Measurements from ENCODE around the gene FBRSL1.
"Not testable (repeated sequence)": the region's sequence is repeated elsewhere in the genome, so short reads cannot be mapped to it uniquely, and the experiment has no call there.

FBRSL1 gene

GRCh38 chr12:132474799-132475303, 15.1 kb upstream of the FBRSL1 start:
- H3K4me1 ChIP-seq (ENCODE audit: control insufficient read depth in 1 of 2, insufficient read depth in 2 of 2, low read length in 2 of 2); H3K27me3 ChIP-seq (ENCODE audit: low read depth, low read length); H3K9me3 ChIP-seq (ENCODE audit: control insufficient read depth in 1 of 2, low read length in 2 of 2); H3K36me3 ChIP-seq (ENCODE audit: control insufficient read depth in 1 of 2, insufficient read depth in 2 of 2, low read length in 2 of 2); H3K27ac ChIP-seq (ENCODE audit: low read length); H3K4me3 ChIP-seq (ENCODE audit: low read depth in 1 of 2, low read length in 2 of 2): not testable (repeated sequence)

- H3K4me3 ChIP-seq (ENCODE audit: low read depth in 1 of 2, low read length in 2 of 2) = no peak overlapping the region
- no peak overlapping the region for H3K27ac ChIP-seq (ENCODE audit: low read length)
- H3K36me3 ChIP-seq (ENCODE audit: control insufficient read depth in 1 of 2, insufficient read depth in 2 of 2, low read length in 2 of 2) = no peaks in the 10 kb centered on the region
Observed at GRCh38 chr12:132475304-132476037, 14.5 kb upstream of the FBRSL1 start.

DNA sequence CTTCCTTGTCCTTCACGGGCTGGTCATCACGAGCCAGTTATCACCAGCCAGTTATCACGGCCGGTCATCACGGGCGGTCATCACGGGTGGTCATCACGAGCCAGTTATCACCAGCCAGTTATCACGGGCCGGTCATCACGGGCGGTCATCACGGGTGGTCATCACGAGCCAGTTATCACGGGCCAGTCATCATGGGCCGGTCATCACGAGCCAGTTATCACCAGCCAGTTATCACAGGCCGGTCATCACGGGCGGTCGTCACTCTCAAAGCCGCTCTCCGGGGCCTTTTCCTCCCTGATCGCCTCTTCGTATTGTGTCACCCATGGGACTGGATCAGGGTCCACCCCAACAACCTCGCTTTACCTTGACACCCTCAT, 13.9 kb upstream of the FBRSL1 start:
- Histone ChIP-seq H3K4me1 (ENCODE audit: control insufficient read depth in 1 of 2, insufficient read depth in 2 of 2, low read length in 2 of 2) (no peaks in the 10 kb centered on the region), H3K9me3 (ENCODE audit: control insufficient read depth in 1 of 2, low read length in 2 of 2) (no peaks in the 10 kb centered on the region), H3K36me3 (ENCODE audit: control insufficient read depth in 1 of 2, insufficient read depth in 2 of 2, low read length in 2 of 2) (no peaks in the 10 kb centered on the region), H3K27ac (ENCODE audit: low read length) (no peak overlapping the region), H3K27me3 (ENCODE audit: low read depth, low read length) (no peaks in the 10 kb centered on the region), H3K4me3 (ENCODE audit: low read depth in 1 of 2, low read length in 2 of 2) (no peak overlapping the region)

More at GRCh38 chr12:132475304-132476037, 14.5 kb upstream of the FBRSL1 start:
- Histone ChIP-seq H3K4me1 (ENCODE audit: control insufficient read depth in 1 of 2, insufficient read depth in 2 of 2, low read length in 2 of 2) (no peaks in the 10 kb centered on the region), H3K27me3 (ENCODE audit: low read depth, low read length) (no peaks in the 10 kb centered on the region), H3K9me3 (ENCODE audit: control insufficient read depth in 1 of 2, low read length in 2 of 2) (no peaks in the 10 kb centered on the region)

GRCh38 chr12:132476421-132476820, 13.5 kb upstream of the FBRSL1 start:
- no peaks in the 10 kb centered on the region for H3K9me3 ChIP-seq (ENCODE audit: control insufficient read depth in 1 of 2, low read length in 2 of 2)
- no peaks in the 10 kb centered on the region for H3K27me3 ChIP-seq (ENCODE audit: low read depth, low read length)
- no peaks in the 10 kb centered on the region for H3K36me3 ChIP-seq (ENCODE audit: control insufficient read depth in 1 of 2, insufficient read depth in 2 of 2, low read length in 2 of 2)
- no peaks in the 10 kb centered on the region for H3K4me1 ChIP-seq (ENCODE audit: control insufficient read depth in 1 of 2, insufficient read depth in 2 of 2, low read length in 2 of 2)
- no peak overlapping the region for H3K4me3 ChIP-seq (ENCODE audit: low read depth in 1 of 2, low read length in 2 of 2)
- no peak overlapping the region for H3K27ac ChIP-seq (ENCODE audit: low read length)

DNA sequence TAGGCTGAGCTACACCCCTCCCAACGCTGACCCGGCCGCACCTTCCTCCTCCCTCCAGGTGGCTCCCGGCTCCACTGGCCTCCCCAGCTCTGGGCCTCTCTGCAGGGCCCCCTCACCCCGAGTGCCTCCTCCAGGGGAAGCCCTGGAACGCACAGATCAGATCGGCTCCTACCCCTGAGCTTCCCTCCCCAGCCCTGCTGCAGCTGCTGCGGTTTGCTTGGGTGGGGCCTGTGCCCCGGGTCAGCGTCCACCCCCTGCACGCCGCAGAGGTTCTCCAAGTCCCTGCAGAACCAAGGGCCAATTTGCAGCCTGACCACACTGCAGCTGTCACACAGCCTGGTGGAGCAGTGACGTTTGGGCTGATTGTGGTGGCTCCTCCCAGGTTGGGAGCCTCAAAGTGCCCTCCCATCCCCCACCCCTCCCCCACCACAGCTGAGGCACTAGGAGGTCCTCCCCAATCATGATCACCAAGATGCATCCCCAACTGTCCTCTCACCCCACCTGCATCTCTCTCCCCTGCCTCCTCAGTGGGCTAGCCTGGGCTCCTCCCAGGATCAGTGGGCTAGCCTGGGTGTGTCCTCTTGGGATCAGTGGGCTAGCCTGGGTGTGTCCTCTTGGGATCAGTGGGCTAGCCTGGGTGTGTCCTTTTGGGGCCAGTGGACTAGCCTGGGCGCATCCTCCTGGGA, 12.8 kb upstream of the FBRSL1 start:
- H3K27ac ChIP-seq (ENCODE audit: low read length) = no peak overlapping the region
- H3K27me3 ChIP-seq (ENCODE audit: low read depth, low read length) = no peaks in the 10 kb centered on the region

GRCh38 chr12:132477703-132478432, 12.1 kb upstream of the FBRSL1 start:
- Histone ChIP-seq H3K27ac (ENCODE audit: low read length) (no peak overlapping the region), H3K4me1 (ENCODE audit: control insufficient read depth in 1 of 2, insufficient read depth in 2 of 2, low read length in 2 of 2) (no peaks in the 10 kb centered on the region), H3K9me3 (ENCODE audit: control insufficient read depth in 1 of 2, low read length in 2 of 2) (no peaks in the 10 kb centered on the region)

More for the DNA sequence above, 12.8 kb upstream of the FBRSL1 start:
- Histone ChIP-seq H3K9me3 (ENCODE audit: control insufficient read depth in 1 of 2, low read length in 2 of 2) (no peaks in the 10 kb centered on the region), H3K36me3 (ENCODE audit: control insufficient read depth in 1 of 2, insufficient read depth in 2 of 2, low read length in 2 of 2) (no peaks in the 10 kb centered on the region), H3K4me3 (ENCODE audit: low read depth in 1 of 2, low read length in 2 of 2) (no peak overlapping the region), H3K4me1 (ENCODE audit: control insufficient read depth in 1 of 2, insufficient read depth in 2 of 2, low read length in 2 of 2) (no peaks in the 10 kb centered on the region)

GRCh38 chr12:132478433-132478803, 11.5 kb upstream of the FBRSL1 start:
- Histone ChIP-seq H3K36me3 (ENCODE audit: control insufficient read depth in 1 of 2, insufficient read depth in 2 of 2, low read length in 2 of 2) (no peaks in the 10 kb centered on the region), H3K4me1 (ENCODE audit: control insufficient read depth in 1 of 2, insufficient read depth in 2 of 2, low read length in 2 of 2) (no peaks in the 10 kb centered on the region), H3K27ac (ENCODE audit: low read length) (no peak overlapping the region), H3K4me3 (ENCODE audit: low read depth in 1 of 2, low read length in 2 of 2) (no peak overlapping the region), H3K9me3 (ENCODE audit: control insufficient read depth in 1 of 2, low read length in 2 of 2) (no peaks in the 10 kb centered on the region), H3K27me3 (ENCODE audit: low read depth, low read length) (no peaks in the 10 kb centered on the region)

More at GRCh38 chr12:132477703-132478432, 12.1 kb upstream of the FBRSL1 start:
- no peaks in the 10 kb centered on the region for H3K27me3 ChIP-seq (ENCODE audit: low read depth, low read length)
- H3K4me3 ChIP-seq (ENCODE audit: low read depth in 1 of 2, low read length in 2 of 2) = no peak overlapping the region
- H3K36me3 ChIP-seq (ENCODE audit: control insufficient read depth in 1 of 2, insufficient read depth in 2 of 2, low read length in 2 of 2) = no peaks in the 10 kb centered on the region

DNA sequence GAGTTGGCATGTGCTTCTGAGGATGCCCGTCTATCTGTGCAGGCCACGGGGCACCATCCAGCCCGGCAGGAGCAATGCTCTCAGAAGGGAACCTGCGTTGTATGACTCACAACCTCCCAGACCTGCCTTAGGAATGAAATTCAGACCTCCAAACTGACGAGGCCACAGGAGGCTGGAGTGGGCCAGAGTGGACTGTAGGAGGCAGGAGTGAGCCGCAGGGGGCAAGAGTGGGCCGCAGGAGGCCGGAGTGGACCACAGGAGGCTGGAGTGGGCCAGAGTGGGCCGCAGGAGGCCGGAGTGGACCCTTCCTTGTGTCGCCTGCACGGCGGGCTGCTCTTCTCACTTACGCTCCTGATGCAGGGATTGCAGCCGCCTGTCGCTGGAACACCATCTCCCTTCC, 11.1 kb upstream of the FBRSL1 start:
- Histone ChIP-seq H3K4me1 (ENCODE audit: control insufficient read depth in 1 of 2, insufficient read depth in 2 of 2, low read length in 2 of 2) (no peaks in the 10 kb centered on the region), H3K36me3 (ENCODE audit: control insufficient read depth in 1 of 2, insufficient read depth in 2 of 2, low read length in 2 of 2) (no peaks in the 10 kb centered on the region), H3K27ac (ENCODE audit: low read length) (no peak overlapping the region), H3K27me3 (ENCODE audit: low read depth, low read length) (no peaks in the 10 kb centered on the region), H3K9me3 (ENCODE audit: control insufficient read depth in 1 of 2, low read length in 2 of 2) (no peaks in the 10 kb centered on the region), H3K4me3 (ENCODE audit: low read depth in 1 of 2, low read length in 2 of 2) (no peak overlapping the region)

GRCh38 chr12:132479291-132479690, 10.7 kb upstream of the FBRSL1 start:
- H3K36me3 ChIP-seq (ENCODE audit: control insufficient read depth in 1 of 2, insufficient read depth in 2 of 2, low read length in 2 of 2) = no peaks in the 10 kb centered on the region
- H3K27ac ChIP-seq (ENCODE audit: low read length) = no peak overlapping the region
- no peaks in the 10 kb centered on the region for H3K27me3 ChIP-seq (ENCODE audit: low read depth, low read length)

GRCh38 chr12:132479938-132480622, 9.9 kb upstream of the FBRSL1 start:
- no peaks in the 10 kb centered on the region for H3K9me3 ChIP-seq (ENCODE audit: control insufficient read depth in 1 of 2, low read length in 2 of 2)

More at GRCh38 chr12:132479291-132479690, 10.7 kb upstream of the FBRSL1 start:
- no peaks in the 10 kb centered on the region for H3K4me1 ChIP-seq (ENCODE audit: control insufficient read depth in 1 of 2, insufficient read depth in 2 of 2, low read length in 2 of 2)
- no peak overlapping the region for H3K4me3 ChIP-seq (ENCODE audit: low read depth in 1 of 2, low read length in 2 of 2)
- H3K9me3 ChIP-seq (ENCODE audit: control insufficient read depth in 1 of 2, low read length in 2 of 2) = no peaks in the 10 kb centered on the region

DNA sequence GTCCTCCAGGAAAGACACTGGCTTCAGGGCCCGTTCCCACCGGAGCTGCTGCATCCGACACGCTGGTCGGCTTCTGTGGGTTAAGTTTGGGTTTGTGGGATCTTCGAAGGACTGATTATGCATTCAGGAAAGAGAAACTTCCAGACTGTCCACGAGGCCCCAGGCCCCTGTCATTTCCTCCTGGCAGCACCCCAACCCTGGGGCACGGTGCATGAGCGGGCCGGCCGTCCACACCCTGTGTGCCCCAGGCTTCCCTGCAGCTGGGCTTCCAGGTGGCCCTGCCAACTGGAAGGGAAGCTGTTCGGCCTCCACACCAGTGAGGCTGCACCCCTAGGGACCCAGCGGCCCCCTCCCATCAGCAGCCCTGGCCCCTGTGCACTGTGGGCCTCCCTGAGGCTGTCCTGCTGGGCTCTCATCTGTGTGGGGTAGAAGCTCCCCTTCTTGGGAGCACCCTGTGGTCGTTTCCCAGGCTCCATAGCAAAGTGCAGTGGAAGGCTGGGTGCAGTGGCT, 9.3 kb upstream of the FBRSL1 start:
- H3K36me3 ChIP-seq (ENCODE audit: control insufficient read depth in 1 of 2, insufficient read depth in 2 of 2, low read length in 2 of 2) = no peaks in the 10 kb centered on the region
- no peaks in the 10 kb centered on the region for H3K9me3 ChIP-seq (ENCODE audit: control insufficient read depth in 1 of 2, low read length in 2 of 2)
- no peak overlapping the region for H3K27ac ChIP-seq (ENCODE audit: low read length)
- H3K27me3 ChIP-seq (ENCODE audit: low read depth, low read length) = no peaks in the 10 kb centered on the region
- H3K4me1 ChIP-seq (ENCODE audit: control insufficient read depth in 1 of 2, insufficient read depth in 2 of 2, low read length in 2 of 2) = no peaks in the 10 kb centered on the region
- no peak overlapping the region for H3K4me3 ChIP-seq (ENCODE audit: low read depth in 1 of 2, low read length in 2 of 2)

More at GRCh38 chr12:132479938-132480622, 9.9 kb upstream of the FBRSL1 start:
- H3K36me3 ChIP-seq (ENCODE audit: control insufficient read depth in 1 of 2, insufficient read depth in 2 of 2, low read length in 2 of 2) = no peaks in the 10 kb centered on the region
- no peaks in the 10 kb centered on the region for H3K27me3 ChIP-seq (ENCODE audit: low read depth, low read length)
- H3K27ac ChIP-seq (ENCODE audit: low read length) = no peak overlapping the region
- H3K4me3 ChIP-seq (ENCODE audit: low read depth in 1 of 2, low read length in 2 of 2) = no peak overlapping the region
- H3K4me1 ChIP-seq (ENCODE audit: control insufficient read depth in 1 of 2, insufficient read depth in 2 of 2, low read length in 2 of 2) = no peaks in the 10 kb centered on the region
